Mucosa of descending colon (tissue), 3 donors: ENCODE data around the gene SPAG9. TPM values are rescaled to one million over a fixed set of nuclear protein-coding genes. Genes with fewer than 3 reads are reported as not detected.

Source experiments
- ATAC-seq: fragments of 200-7000 bp; cut with Tn5 transposase; one replicate; pipeline ENCODE4 v1.9.1; 2020; ENCODE audit warnings: mild to moderate bottlenecking, moderate library complexity
- DNase-seq, 3 donors: peaks; one replicate each; pipeline ENCODE4 v3.0.0-alpha.2; 2020
- H3K36me3 ChIP-seq: fragments of 200-600 bp; one replicate; pipeline ENCODE4 v1.8.0; 2021; ENCODE audit warnings: low read depth, mild to moderate bottlenecking
- H3K4me1 ChIP-seq: fragments of 200-600 bp; one replicate; pipeline ENCODE4 v1.8.0; 2021; ENCODE audit warnings: low read depth, mild to moderate bottlenecking
- H3K4me3 ChIP-seq: fragments of 200-600 bp; one replicate; pipeline ENCODE4 v1.8.0; 2021; ENCODE audit warnings: mild to moderate bottlenecking
- H3K9me3 ChIP-seq: fragments of 200-600 bp; one replicate; pipeline ENCODE4 v1.8.0; 2021; ENCODE audit warnings: mild to moderate bottlenecking
- intact Hi-C, 2 donors: fragments of 100-400 bp; cut with DNase I in 1 of 2; cut with micrococcal nuclease in 1 of 2; formaldehyde crosslinking; loops; one replicate each; pipeline versions ENCODE4 v1.11.0 to v1.11.1; 2022; cut with DNase I, micrococcal nuclease
- total RNA-seq, 3 donors: library from RNA; stranded (reverse); fragmentation: NEBNext Ultra II Directional in 2 of 3; extraction: Animal tissue kit (Norgen Biotek cat#: 25700) in 2 of 3; gene quantifications; one replicate each; pipeline versions ENCODE4 v1.2.1 to v1.2.4, GENCODE V29; 2021 to 2023
- TF ChIP-seq, protein P1 (sequence below): fragments of 200-600 bp; IDR thresholded peaks from one replicate; pipeline ENCODE4 v1.8.0; 2022; ENCODE audit warnings: antibody characterized with exemption, mild to moderate bottlenecking
- donor health status: DM: no; HTN: no; CAD: no; lungs with moderate emphysema.
- donor health status: DM: no; HTN: no; CAD: no.
- donor health status: DM: no; HTN: yes; CAD: no.

SPAG9 gene
- total RNA-seq, 3 donors from 2014 or later: 64.1 to 96.7 (median 79.8) TPM

DNA sequence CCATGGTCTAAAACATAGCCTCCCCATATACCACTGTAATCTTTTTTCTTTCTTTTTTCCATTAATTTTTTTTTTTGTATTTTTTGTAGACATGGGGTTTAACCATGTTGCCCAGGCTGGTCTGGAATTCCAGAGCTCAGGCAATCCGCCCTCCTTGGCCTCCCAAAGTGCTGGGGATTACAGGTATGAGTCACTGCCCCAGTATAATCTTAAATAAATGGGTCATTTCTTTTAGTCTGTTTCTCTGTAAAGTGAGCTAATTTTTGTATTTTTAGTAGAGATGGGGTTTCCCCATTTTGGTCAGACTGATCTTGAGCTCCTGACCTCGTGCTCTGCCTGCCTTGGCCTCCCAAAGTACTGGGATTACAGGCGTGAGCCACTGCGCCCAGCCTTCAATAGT lies 27.0 kb upstream of the SPAG9 start:
- Histone ChIP-seq H3K36me3 (no peaks in the 10 kb centered on the region), H3K4me3 (no peak overlapping the region), H3K4me1 (peaks cover 4% of the 10 kb centered on the region), H3K9me3 (no peaks in the 10 kb centered on the region)
- TF ChIP-seq, protein P1, sequence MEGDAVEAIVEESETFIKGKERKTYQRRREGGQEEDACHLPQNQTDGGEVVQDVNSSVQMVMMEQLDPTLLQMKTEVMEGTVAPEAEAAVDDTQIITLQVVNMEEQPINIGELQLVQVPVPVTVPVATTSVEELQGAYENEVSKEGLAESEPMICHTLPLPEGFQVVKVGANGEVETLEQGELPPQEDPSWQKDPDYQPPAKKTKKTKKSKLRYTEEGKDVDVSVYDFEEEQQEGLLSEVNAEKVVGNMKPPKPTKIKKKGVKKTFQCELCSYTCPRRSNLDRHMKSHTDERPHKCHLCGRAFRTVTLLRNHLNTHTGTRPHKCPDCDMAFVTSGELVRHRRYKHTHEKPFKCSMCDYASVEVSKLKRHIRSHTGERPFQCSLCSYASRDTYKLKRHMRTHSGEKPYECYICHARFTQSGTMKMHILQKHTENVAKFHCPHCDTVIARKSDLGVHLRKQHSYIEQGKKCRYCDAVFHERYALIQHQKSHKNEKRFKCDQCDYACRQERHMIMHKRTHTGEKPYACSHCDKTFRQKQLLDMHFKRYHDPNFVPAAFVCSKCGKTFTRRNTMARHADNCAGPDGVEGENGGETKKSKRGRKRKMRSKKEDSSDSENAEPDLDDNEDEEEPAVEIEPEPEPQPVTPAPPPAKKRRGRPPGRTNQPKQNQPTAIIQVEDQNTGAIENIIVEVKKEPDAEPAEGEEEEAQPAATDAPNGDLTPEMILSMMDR: no peak
- intact Hi-C loops: no loop called here
- ATAC-seq (no peak), DNase-seq (no peak)

DNA sequence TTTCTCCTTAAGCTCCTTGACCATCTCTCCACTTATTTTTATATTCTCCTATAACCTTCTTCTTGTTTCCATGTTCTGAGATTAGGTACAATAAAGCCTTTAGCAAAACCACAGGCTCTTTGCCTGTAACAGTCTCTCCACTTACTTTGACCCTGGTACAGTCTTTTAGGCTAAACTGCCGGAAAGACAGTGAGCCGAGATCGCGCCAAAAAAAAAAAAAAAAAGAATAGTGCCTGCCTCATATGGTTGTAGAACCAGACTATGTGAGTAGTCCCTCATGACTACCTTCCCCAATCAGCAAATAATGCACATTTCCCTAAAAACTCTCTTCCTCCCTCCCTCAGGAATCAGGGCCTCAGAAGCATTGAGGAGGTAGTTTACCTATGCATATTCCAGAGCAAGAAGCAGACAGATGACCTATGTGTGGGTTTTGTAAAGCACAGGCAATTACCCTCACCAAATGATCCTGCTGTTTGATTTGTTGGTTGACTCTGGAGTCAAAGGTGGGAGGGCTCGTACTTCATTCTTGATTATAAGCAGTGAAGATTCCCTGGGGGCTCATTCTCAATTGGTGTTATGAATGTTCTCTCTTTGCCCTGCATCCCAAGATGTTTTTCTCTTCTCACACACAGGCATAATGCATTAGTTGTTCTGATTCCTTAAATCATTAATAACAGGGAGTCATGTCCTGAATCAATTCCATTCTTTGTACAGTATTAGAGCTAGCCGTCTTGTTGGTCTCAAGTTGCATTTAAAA lies 23.8 kb upstream of the SPAG9 start:
- intact Hi-C loops: no loop called here
- Histone ChIP-seq H3K36me3 (no peaks in the 10 kb centered on the region), H3K4me3 (no peak overlapping the region), H3K4me1 (no peaks in the 10 kb centered on the region), H3K9me3 (no peaks in the 10 kb centered on the region)
- DNase-seq: no peak
- TF ChIP-seq, protein P1: no peak
- no peak for ATAC-seq

DNA sequence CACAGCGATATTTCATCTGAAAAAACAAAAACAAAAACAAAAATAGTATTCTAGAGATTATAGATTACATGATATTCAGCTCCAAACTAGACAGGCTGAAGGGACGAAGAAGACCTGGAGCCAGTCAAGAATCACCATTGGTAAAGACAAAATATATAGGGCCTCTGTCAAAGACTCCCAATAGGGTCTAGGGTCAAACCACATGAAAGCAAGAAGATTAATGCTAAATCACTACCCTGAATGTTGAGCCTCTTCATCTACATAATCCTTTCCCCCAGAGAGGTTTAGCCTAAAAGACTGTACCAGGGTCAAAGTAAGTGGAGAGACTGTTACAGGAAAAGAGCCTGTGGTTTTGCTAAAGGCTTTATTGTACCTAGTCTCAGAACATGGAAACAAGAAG lies 21.9 kb upstream of the SPAG9 start:
- Histone ChIP-seq H3K9me3 (no peaks in the 10 kb centered on the region), H3K36me3 (no peaks in the 10 kb centered on the region), H3K4me3 (no peak overlapping the region), H3K4me1 (no peaks in the 10 kb centered on the region)
- DNase-seq: no peak
- TF ChIP-seq, protein P1: no peak
- intact Hi-C loops: no loop called here
- no peak for ATAC-seq

DNA sequence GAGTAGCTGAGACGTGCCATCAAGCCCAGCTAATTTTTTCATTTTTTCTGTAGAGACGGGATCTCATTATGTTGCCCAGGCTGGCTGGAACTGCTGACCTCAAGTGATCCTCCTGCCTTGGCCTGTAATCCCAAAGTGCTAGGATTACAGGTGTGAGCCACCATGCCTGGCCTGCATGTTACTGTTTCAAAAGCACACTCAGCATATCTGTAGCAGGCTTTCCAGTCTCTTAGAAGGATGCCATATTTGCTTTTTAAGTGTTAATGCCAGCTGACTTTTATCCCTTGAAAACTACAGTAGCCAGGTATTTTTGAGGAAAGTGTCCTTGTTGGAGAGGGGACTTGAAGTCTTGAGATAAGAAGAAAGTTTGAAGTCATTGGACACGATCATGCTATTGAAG lies 15.3 kb upstream of the SPAG9 start:
- intact Hi-C loops: no loop called here
- no peak for ATAC-seq

DNA sequence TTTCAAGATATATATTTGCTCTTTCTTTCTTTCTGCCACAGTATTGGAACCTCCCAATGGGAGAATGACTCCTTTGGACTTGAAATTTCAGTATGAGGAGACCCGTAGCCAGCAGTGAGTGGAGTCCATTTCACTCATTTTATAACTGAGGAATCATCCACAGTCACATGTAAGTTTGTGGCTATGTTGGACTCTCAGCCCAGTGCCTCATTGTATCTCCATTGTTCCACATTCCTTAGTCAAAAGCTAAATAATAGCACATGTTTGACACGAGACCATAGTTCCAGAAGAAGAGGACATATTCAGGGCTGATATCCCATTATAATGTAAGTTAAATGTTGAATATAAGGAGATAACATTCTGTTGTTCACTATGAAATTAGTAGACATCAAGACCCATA lies 12.7 kb upstream of the SPAG9 start:
- no peak overlapping the region for H3K4me3 ChIP-seq
- intact Hi-C loops: no loop called here
- H3K4me1 ChIP-seq: peaks cover 7% of the 10 kb centered on the region
- DNase-seq: no peak
- TF ChIP-seq, protein P1: no peak
- no peak for ATAC-seq
- H3K36me3 ChIP-seq: no peaks in the 10 kb centered on the region
- H3K9me3 ChIP-seq: no peaks in the 10 kb centered on the region

More for the DNA sequence above, 15.3 kb upstream of the SPAG9 start:
- Histone ChIP-seq H3K4me1 (peaks cover 2% of the 10 kb centered on the region), H3K36me3 (no peaks in the 10 kb centered on the region), H3K9me3 (no peaks in the 10 kb centered on the region), H3K4me3 (no peak overlapping the region)
- TF ChIP-seq, protein P1: no peak
- no peak for DNase-seq
